ENCODE results near the gene SUSD6. TPM values are rescaled to one million over a fixed set of nuclear protein-coding genes. Genes with fewer than 3 reads are reported as not detected.
A peak's percentile ranks its signal among the peaks of the same experiment; 100 is the strongest.

The SUSD6 gene
- total and polyA plus RNA-seq, 2 donors (not counting 1 experiment from before 2014, with no cell fraction given), result 62.3 to 97.8 TPM

DNA sequence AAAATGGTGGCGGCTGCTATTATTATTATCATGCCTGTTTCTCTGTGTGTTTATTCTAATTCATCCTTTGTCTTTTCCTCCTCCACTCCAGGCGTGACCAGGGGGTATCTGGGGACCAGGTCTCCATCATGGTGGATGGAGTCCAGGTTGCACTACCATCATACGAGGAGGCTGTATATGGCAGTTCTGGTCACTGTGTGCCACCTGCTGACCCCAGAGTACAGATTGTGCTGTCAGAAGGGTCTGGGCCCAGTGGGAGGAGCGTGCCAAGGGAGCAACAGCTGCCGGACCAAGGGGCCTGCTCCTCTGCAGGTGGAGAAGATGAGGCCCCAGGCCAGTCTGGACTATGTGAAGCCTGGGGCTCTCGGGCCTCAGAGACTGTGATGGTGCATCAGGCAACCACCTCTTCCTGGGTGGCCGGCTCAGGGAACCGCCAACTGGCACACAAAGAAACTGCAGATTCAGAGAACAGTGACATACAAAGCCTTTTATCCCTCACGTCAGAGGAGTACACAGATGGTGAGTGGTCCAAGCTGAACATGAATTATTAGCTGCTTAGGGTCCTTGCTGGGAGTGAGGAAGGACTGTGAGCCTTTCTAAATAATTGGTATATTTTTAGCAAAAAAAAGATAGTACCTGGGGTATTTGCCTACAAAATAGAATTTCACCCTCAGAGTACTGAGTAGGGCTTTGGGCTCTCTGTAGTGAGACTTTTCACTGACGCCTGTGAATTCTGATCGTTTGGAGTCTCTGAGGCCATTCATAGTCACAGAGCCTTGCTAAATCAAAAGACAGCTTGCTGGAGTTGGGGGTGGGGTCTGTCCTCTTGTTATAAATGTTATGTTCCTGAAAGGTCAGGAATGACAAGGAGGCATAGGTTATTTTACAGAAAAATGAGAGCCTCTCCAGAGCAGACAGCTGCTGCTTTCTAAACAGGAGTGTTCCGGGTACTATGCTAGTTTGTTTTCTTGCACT lies 97.5 kb downstream of the SUSD6 start:
- TF ChIP-seq, protein P1, sequence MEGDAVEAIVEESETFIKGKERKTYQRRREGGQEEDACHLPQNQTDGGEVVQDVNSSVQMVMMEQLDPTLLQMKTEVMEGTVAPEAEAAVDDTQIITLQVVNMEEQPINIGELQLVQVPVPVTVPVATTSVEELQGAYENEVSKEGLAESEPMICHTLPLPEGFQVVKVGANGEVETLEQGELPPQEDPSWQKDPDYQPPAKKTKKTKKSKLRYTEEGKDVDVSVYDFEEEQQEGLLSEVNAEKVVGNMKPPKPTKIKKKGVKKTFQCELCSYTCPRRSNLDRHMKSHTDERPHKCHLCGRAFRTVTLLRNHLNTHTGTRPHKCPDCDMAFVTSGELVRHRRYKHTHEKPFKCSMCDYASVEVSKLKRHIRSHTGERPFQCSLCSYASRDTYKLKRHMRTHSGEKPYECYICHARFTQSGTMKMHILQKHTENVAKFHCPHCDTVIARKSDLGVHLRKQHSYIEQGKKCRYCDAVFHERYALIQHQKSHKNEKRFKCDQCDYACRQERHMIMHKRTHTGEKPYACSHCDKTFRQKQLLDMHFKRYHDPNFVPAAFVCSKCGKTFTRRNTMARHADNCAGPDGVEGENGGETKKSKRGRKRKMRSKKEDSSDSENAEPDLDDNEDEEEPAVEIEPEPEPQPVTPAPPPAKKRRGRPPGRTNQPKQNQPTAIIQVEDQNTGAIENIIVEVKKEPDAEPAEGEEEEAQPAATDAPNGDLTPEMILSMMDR (IDR thresholded peaks at IDR 0.05), result peak; percentile 25
- no peak for TF ChIP-seq EZH2 (IDR thresholded peaks at IDR 0.05; ENCODE audit: borderline replicate concordance, insufficient read depth, low read depth, low read length, poor library complexity, severe bottlenecking)
- ChIA-PET POLR2A (no interaction called here), CTCF (interaction anchor here (0.9 to 1.6 kb wide), 4 partner anchors 18 to 124 kb away, joined by 3 to 7 read pairs (median 4); no protein-coding TSS in a partner anchor)
- Histone ChIP-seq H3K4me3 (ENCODE audit: control extremely low read depth in 1 of 5, extremely low read depth in 1 of 5, insufficient read depth in 1 of 5, low read depth in 2 of 5, low read length in 4 of 5) (no peak overlapping the region), H3K9me3 (ENCODE audit: control extremely low read depth in 1 of 3, control insufficient read depth in 2 of 3, insufficient read depth in 1 of 3, low read length in 2 of 3) (no peaks in the 10 kb centered on the region), H3K79me2 (ENCODE audit: control insufficient read depth, insufficient read depth, low read length) (peaks cover 62% of the 10 kb centered on the region), H3K4me1 (ENCODE audit: control insufficient read depth in 2 of 2, insufficient read depth in 2 of 2, low read length in 2 of 2) (peaks cover 12 to 16% of the 10 kb centered on the region in 2 donors), H3K9ac (ENCODE audit: low read length) (no peak overlapping the region), H3K4me2 (replicated peaks; ENCODE audit: low read depth, low read length, poor library complexity, severe bottlenecking) (no peak overlapping the region), H3K27ac (ENCODE audit: low read length in 2 of 2) (no peak overlapping the region), H2AFZ (ENCODE audit: insufficient read depth, low read depth, low read length, poor library complexity, severe bottlenecking) (no peak overlapping the region), H3K36me3 (replicated peaks in 1 of 2; ENCODE audit: control extremely low read depth in 1 of 2, control insufficient read depth in 1 of 2, extremely low read depth in 1 of 2, insufficient read depth in 2 of 2, low read length in 1 of 2) (peaks cover 6 to 94% of the 10 kb centered on the region in 2 experiments), H3K27me3 (replicated peaks in 1 of 4; ENCODE audit: control extremely low read depth in 1 of 4, control insufficient read depth in 3 of 4, insufficient read depth in 4 of 4, low read length in 3 of 4) (no peaks in the 10 kb centered on the region), H4K20me1 (ENCODE audit: control insufficient read depth, insufficient read depth, low read length, poor library complexity, severe bottlenecking) (peaks cover 35% of the 10 kb centered on the region)
- DNase-seq (no peak), ATAC-seq (ENCODE audit: low read depth) (no peak)
- Mint-ChIP-seq H3K9me3 (ENCODE audit: insufficient read depth) (no peaks in the 10 kb centered on the region), H3K27ac (no peak overlapping the region), H3K27me3 (no peaks in the 10 kb centered on the region), H3K4me3 (no peak overlapping the region), H3K4me1 (peaks cover 37% of the 10 kb centered on the region)
- 97% methylated on average over 7 of the region's 12 CpGs for WGBS (ENCODE audit: insufficient coverage)
- intact Hi-C loops (cut with micrococcal nuclease), result loop anchor here (2.0 to 5.0 kb wide), 3 partner anchors 18 to 92 kb away; no protein-coding TSS in a partner anchor

DNA sequence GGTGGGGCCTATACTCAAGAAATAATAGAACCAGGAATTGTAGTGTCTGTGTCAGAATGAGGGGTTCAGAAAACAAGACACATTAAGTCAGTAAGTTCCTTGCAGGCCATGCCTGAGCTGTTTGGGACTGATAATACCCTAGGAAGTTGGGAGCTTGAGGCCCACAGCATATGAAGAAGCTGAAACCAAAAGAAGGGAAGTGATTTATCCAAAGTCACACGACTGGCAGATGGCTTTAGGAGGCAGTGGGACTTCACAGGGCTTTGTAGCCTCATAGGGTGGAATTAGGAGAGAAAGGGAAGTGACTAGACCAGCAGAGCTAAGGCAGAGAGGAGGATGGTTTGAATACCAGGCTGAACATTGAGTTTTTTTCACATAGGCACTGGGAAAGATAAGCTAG lies 99.0 kb downstream of the SUSD6 start:
- H3K27me3 ChIP-seq (replicated peaks in 1 of 4; ENCODE audit: control extremely low read depth in 1 of 4, control insufficient read depth in 3 of 4, insufficient read depth in 4 of 4, low read length in 3 of 4), result no peaks in the 10 kb centered on the region
- ATAC-seq (ENCODE audit: low read depth) (no peak), DNase-seq (no peak)
- no peak overlapping the region for H2AFZ ChIP-seq (ENCODE audit: insufficient read depth, low read depth, low read length, poor library complexity, severe bottlenecking)
- H3K9me3 Mint-ChIP-seq (ENCODE audit: insufficient read depth), result no peaks in the 10 kb centered on the region
- TF ChIP-seq EZH2 (IDR thresholded peaks at IDR 0.05; ENCODE audit: borderline replicate concordance, insufficient read depth, low read depth, low read length, poor library complexity, severe bottlenecking), result no peak
- TF ChIP-seq, protein P1 (IDR thresholded peaks at IDR 0.05), result no peak
- H3K27ac ChIP-seq (ENCODE audit: low read length in 2 of 2), result no peak overlapping the region
- ChIA-PET CTCF (interaction anchor here (1.3 to 1.7 kb wide), 4 partner anchors 10 to 109 kb away, joined by 3 to 10 read pairs (median 6); no protein-coding TSS in a partner anchor), POLR2A (no interaction called here)
- H3K27me3 Mint-ChIP-seq, result no peaks in the 10 kb centered on the region
- H3K79me2 ChIP-seq (ENCODE audit: control insufficient read depth, insufficient read depth, low read length), result peaks cover 47% of the 10 kb centered on the region
- no peak overlapping the region for H3K9ac ChIP-seq (ENCODE audit: low read length)
- peaks cover 10 to 14% of the 10 kb centered on the region in 2 donors for H3K4me1 ChIP-seq (ENCODE audit: control insufficient read depth in 2 of 2, insufficient read depth in 2 of 2, low read length in 2 of 2)
- peaks cover 30% of the 10 kb centered on the region for H4K20me1 ChIP-seq (ENCODE audit: control insufficient read depth, insufficient read depth, low read length, poor library complexity, severe bottlenecking)
- H3K36me3 ChIP-seq (replicated peaks in 1 of 2; ENCODE audit: control extremely low read depth in 1 of 2, control insufficient read depth in 1 of 2, extremely low read depth in 1 of 2, insufficient read depth in 2 of 2, low read length in 1 of 2), result peaks cover 11 to 90% of the 10 kb centered on the region in 2 experiments
- H3K9me3 ChIP-seq (ENCODE audit: control extremely low read depth in 1 of 3, control insufficient read depth in 2 of 3, insufficient read depth in 1 of 3, low read length in 2 of 3), result no peaks in the 10 kb centered on the region
- WGBS (ENCODE audit: insufficient coverage), result 29% methylated on average over 1 of the region's 1 CpG
- peaks cover 34% of the 10 kb centered on the region for H3K4me1 Mint-ChIP-seq
- H3K4me3 Mint-ChIP-seq, result no peak overlapping the region
- no peak overlapping the region for H3K4me2 ChIP-seq (replicated peaks; ENCODE audit: low read depth, low read length, poor library complexity, severe bottlenecking)
- H3K27ac Mint-ChIP-seq, result peak overlapping the region; percentile 12
- intact Hi-C loops (cut with micrococcal nuclease), result no loop called here
- H3K4me3 ChIP-seq (ENCODE audit: control extremely low read depth in 1 of 5, extremely low read depth in 1 of 5, insufficient read depth in 1 of 5, low read depth in 2 of 5, low read length in 4 of 5), result no peak overlapping the region

All from B cell (primary cell).